ENCODE measurements around the gene PLEKHG7. TPM values are rescaled to one million over a fixed set of nuclear protein-coding genes. Genes with fewer than 3 reads are reported as not detected.

Gene PLEKHG7
- total RNA-seq, 1 donor from 2014 or later, result not detected

DNA sequence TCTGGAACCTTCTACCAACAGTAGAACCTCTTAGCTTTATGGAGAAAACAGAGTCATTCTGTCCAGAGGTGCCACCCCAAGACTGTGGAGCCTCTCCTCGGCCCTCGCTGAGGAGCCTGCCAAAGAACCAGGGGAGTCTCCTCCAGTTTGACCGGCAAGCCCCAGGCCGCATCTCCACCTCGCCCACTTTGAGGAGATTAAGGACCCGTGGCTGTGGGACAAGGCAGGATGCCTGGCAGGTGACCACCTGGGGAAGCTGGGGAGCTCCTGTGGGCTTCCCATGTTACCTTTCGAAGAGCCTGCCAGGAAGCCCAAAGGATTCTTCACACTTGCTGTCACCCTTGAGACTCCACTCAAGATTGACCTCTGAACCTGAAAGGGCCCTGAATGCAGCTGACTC is 3.8 kb downstream of the PLEKHG7 start:
- ATAC-seq (no peak), DNase-seq (ENCODE audit: low spot score) (no peak)

DNA sequence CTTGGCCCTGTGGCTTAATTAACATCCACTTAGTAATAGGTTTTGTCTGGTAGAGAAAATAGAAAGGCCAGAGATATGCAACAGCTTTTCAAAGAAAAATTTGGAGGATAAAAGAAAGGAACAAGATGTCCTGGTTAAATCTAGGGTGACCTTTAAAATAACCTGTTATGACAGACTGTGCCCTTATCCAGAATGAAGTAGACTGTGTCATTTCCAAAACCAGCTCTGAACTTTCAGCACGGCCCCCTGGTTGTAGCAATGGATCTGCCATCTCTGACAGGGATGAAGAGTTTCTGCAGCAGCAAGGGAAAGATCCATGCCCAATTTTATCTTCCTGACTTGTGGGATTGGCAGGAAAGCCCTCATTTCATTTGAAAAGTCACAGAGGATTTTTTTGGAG is 5.1 kb downstream of the PLEKHG7 start:
- ATAC-seq, result no peak
- no peak for DNase-seq (ENCODE audit: low spot score)

DNA sequence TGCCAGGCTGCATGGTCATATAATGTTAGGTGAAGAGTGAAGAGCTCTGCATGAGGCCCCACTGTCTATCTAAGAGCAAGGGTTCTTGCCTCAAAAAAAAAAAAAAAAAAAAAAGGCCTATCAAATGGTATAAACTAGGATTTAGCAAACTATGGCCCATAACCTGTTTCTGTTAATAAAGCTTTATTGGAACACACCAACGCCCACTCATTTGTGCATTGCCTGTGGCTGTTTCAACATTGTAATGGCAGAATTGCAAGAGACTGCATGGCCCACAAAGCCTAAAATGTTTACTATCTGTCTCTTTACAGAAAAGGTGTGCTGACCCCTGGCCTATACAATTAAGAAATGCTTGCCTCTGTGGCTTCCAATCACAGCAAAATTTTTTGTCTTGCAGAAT is 12.8 kb downstream of the PLEKHG7 start:
- DNase-seq (ENCODE audit: low spot score) (no peak), ATAC-seq (no peak)

DNA sequence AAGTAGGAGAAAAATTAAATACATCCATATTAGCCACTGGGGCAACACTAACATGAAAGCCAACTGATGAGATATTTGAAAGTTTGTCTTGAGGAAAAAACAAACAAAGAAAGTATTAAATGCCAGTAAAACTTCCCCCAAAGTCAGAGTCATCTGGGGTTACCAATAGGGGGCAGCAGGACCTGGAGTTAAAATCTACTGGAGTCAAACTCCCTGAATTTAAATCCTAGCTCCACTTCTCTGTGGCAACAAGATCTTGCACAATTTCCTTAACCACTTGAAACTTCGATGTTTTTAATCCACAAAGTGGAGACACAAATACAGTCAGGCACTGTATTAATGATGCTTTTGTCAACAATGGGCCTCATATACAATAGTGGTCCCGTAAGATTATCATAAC is 14.4 kb downstream of the PLEKHG7 start:
- no peak for ATAC-seq
- no peak for DNase-seq (ENCODE audit: low spot score)

DNA sequence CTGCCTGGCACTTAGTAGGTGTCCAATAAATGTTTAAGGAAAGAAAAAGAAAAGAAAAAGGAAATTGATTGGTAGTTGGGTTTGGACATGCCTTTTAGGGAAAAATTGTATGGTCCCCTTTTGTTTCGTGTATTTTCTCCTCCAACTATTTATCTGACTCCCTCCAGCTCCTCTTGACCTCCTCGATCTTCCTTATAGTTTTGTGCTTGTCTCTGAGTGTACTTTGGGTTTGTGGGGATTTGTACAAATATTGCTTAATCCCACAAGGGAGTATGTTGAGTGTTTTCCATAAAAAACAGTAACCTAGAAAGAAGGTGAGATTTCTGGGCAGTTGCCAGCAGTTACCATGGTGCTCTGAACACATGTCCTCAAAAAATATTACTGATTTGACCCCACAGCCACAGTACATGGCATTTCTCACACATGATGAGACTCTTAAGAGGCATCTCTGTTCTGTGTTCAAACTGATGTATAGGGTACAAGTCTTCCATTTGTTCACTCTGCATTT is 15.7 kb downstream of the PLEKHG7 start:
- no peak for ATAC-seq
- DNase-seq (ENCODE audit: low spot score), result no peak

DNA sequence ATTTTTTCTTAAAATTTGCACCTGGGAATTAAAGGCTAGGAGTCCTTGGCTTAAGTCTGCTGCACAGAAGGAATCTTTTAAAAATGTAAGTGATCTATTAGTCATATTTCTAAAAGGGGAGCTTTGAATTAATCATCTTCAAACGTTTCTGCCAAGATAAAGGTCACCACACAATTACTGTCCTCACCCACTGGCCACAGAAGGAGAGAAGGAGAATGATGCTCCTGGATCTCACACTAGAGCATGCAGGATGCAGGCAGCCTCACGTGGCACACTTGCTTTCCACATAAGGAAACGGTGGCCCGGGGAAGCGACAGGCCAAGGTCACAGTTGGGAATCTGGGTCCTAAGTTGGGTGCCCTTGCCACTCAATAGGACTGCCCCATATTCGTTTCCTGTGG is 16.9 kb downstream of the PLEKHG7 start:
- DNase-seq (ENCODE audit: low spot score) (no peak), ATAC-seq (no peak)

DNA sequence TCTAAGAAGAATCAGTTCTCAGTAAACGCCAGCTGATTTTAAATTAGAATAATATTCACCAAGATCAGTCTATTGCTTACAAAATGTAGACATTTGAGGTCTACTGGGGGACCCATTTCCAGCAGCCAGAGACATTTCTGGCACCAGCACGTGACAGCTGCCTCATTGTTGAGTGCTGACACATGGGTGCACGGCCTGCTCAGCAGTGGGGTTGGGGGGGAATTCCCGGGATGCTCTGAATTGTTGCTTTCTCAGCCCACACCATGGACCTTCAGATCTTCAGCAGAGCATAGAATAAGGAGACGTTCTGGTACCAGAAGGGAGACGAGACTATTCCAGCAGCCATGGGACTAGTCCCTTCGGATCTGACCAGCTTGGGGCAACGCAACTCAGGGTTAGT is 18.3 kb downstream of the PLEKHG7 start:
- no peak for DNase-seq (ENCODE audit: low spot score)
- ATAC-seq, result no peak

DNA sequence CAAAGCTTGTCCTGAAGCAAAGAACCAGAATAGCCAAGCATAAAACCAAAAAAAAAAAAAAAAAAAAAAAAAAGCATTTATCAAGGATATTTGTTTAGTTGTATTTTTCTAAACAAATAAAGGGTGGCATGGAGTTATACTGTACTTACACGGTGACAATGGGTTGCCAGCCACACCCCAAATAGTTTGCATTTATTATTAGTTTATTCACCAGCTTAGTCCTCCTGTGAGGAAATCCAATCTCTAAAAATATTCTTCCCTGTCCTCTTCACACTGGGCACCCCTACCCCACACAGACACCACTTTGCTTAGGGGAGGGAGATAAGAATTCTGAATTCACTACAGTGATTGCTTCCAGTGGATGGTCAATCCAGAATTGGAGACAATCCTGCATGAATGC is 18.9 kb downstream of the PLEKHG7 start:
- ATAC-seq (no peak), DNase-seq (ENCODE audit: low spot score) (no peak)

DNA sequence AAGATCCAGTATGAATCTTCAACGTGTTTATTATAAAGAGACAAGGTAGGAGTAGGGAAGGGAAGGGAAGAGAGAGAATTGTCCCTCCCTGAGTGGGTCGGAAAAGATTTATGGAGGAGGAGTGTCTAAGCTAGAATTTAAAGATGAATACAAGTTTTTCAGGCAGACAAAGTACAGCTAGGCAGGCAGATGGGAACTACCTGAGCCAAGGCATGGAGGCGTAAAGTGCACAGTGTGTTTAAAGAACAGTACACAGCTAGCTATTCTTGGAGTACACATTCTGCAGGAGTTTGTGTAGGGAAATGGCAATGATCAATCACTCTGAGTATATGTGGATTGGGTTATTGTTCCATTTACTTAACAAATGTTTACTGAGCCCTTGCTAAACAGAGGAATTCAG is 20.1 kb downstream of the PLEKHG7 start:
- DNase-seq (ENCODE audit: low spot score) (no peak), ATAC-seq (no peak)

DNA sequence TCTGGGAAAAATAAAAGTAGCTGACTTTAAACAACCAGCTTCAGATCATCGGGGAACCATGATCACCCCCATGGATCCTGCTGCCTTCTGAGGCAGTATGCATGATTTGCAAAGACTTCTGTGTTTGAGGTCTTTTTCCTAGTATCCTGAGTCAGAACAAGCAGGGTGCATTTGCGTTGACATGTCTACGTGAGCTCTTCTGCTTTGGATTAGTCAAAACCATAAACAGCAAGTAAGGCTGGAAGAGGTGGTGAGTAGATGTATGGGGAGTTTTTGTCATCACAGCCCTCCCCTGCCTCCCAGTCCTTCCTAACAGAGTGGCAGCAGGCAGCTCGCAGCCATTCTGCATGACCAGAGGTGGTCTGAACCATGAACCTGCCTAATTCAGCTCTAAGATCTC is 24.1 kb downstream of the PLEKHG7 start:
- ATAC-seq (no peak), DNase-seq (ENCODE audit: low spot score) (no peak)

DNA sequence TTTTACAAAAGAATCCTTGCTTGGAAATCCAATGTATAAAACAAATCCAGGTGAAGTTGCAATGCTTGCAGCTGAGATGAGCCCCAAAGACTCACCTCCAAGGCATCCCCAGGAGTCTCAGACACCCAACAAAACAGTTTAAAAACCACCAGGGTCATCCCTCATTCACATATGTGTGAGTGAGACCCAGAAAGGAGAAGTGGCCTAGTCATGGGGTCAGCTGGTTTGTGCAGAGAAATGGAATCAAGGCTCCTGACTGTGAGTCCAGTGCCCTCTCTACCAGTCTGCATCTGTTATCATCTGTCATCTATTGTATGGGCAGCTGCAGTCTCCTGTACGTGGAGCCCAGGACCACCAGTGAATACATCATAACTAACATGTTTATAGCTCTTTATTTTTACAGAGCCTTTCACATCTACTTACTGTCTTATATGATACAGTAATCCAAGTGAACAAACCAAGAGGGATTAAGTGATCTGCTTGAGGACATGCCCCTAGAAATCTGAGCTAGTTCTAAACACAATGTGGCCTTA is 27.1 kb downstream of the PLEKHG7 start:
- no peak for DNase-seq (ENCODE audit: low spot score)
- no peak for ATAC-seq

DNA sequence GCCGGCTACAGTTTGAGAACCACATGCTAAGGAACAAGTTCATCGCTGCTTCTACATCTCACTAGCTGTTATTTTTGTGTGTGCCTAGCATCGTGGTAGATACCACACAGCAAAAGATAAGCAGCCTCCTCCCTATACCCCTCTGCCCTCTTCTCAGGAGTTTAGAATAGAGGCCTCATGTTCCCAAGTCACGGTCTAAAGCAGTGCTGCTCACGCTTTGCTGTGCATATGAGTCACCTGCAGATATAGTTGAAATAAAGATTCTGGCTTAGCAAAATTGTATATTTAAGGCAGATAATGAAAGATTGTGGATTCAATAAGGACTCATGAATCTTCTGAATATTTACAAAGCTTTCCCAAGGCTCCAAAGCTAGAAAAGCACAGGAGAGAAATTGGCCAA is 28.0 kb downstream of the PLEKHG7 start:
- no peak for ATAC-seq
- no peak for DNase-seq (ENCODE audit: low spot score)

DNA sequence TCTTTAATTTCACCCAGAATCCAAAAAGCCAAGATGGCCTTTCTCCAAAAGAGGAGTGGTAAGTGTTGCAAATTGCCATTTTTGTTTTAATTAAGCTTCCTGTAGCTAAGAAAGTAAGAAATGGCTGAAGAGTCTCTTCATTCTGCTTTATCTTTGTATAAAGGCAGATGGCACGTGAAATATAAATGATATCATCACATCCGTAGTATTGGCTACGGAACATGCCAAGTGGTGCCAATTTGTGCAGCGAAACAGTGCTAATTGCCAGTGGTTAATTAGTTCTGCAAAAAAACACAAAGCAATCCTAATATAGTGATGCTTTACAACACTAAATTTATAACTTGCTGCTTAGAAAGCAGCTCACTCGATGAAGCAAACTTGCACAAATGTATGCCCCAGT is 29.4 kb downstream of the PLEKHG7 start:
- DNase-seq (ENCODE audit: low spot score), result no peak
- no peak for ATAC-seq

DNA sequence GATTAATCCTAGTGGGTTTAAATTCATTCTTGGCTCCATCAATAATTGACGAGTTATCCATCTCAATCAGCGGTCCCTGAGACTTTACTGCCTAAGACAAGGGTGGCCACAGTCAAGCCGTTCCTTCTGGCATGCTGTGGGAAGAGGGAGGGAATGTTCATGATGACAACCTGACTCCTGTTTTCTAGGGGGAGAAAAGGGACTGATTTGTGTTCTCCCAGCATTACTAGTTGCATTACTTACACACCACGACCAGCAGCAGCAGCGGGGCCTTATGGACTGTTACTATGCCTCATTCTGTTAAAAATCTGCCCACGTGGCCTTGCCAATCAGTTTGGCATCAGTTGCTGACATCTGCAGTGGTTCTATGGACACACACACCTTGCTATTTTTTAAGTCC is 29.9 kb downstream of the PLEKHG7 start:
- DNase-seq (ENCODE audit: low spot score), result no peak
- no peak for ATAC-seq

DNA sequence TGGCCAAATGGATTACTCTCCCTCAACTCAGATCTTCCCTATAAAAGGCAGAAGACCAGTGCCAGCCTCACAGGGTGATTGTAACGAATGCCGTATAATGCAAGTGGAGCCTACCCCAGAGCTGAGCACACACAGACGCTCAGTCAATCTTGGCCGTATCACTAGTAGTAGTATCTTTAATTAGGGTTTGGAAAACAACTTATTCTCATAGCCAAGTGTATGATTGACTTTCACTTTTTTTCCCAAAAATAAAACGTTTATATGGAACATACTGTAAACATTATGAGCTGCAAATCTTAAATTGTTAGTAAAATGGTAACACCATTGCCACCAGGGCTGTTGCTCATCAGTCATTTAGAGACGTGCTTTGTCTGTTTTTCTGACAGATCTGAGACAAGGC is 30.4 kb downstream of the PLEKHG7 start:
- DNase-seq (ENCODE audit: low spot score), result no peak
- no peak for ATAC-seq

DNA sequence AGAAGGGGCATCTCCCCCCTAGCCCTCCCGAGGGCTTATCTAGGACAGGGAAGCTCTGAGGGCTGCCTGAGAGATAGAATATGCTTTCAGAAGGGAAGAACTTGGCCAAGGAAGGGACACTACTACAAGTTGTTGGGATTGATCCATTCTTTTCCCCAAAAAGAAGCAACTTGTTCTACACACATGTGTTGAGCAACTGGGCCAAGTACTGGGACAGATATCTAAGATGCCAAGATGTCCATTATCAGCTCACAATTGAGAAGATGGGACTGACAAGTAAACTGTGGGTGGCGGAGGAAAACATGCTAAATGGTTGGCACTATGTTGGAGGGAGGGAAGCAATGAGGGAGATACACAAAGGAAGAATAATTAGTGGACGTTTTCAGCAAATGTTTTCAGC is 30.9 kb downstream of the PLEKHG7 start:
- no peak for DNase-seq (ENCODE audit: low spot score)
- no peak for ATAC-seq

DNA sequence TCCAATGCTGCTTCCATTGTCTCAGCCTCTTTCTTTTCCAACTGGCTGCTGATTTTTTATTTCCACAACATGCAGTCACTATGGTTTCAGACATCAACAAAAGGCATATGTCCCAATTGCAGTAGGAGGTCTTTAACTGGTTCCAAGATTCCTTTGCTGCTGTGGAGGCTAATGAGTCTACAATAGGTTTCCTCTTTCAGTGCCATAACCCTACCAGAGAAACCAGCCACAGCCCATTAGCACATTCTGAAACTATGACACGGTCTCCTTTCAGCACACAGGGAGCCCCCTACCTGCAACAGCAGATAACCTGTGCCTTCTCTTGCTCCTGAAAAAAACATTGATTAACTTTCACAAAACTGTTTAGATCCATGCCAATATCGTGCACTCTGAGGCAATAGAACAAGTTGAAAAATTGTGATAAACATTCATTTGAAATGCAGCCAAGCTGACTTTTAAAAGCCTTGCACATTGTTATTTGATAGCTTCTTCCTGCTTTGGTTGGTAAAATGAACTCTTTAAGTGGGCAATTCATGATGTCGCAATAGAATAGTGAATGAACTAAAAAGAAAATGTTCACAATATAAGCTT is 32.4 kb downstream of the PLEKHG7 start:
- peak; percentile 45 for ATAC-seq
- no peak for DNase-seq (ENCODE audit: low spot score)

DNA sequence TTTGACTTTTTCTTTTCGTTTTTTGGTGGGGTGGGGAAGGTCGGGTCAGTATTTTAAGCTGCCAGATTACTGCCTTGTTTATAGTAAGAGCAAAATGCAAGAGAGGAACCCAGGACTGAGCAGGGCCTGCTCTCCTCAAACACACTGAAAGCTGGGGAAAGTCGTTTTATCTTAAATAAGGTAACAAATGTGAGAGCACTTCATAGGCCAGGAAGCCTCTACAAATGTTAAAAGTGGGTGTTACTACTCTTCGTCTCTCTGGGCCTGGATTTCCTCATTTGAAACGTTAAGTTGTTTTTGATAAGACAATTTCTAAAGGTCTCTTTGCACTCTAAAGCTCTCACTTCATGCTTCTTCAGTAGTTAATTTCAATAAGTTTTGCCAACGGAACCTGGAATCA is 33.8 kb downstream of the PLEKHG7 start:
- no peak for ATAC-seq
- DNase-seq (ENCODE audit: low spot score), result no peak

DNA sequence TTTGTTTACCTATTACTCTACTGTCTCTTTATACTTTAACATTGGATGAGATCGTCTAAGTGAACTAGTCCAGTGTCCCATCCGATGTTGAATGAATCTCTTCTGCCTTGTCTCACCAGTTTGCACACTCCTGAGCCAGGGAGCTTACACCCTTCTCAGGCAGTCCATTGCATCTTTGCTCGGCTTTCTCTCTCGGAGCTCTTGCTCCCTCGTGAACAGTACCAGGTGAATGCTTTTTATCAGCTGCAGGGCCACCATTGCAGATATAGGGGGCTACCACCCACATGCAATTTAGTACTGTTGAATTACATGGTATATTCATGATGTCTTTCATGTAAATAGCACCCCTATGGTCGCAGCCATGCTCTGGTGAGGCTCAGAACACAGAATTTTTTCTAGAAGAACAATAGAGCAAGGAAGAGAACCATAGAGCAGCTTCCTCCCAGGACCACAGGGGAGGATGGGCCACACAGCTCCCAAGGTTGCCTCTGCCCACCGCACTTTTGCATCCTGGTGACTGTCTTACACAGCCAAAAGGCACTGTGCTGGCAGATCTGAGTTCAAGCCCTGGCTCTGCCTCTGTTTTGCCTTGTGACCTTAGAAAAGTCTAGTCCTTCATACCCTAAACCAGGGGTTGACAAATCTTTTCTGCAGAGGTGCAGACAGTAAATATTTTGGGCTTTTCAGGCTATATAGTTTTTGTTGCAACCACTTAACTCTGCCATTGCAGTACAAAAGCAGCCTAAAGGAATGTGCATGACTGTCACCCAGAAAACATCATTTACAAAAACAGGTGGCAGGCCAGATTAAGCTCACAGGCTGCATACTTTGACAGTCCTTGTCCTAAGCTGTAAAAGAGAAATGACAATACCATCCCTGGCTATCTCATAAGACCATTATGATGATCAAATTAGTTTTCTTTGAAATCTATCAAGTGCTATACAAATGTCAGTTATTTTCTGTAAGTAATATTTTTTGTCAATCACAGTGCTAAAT is 35.4 kb downstream of the PLEKHG7 start:
- ATAC-seq (no peak), DNase-seq (ENCODE audit: low spot score) (no peak)

DNA sequence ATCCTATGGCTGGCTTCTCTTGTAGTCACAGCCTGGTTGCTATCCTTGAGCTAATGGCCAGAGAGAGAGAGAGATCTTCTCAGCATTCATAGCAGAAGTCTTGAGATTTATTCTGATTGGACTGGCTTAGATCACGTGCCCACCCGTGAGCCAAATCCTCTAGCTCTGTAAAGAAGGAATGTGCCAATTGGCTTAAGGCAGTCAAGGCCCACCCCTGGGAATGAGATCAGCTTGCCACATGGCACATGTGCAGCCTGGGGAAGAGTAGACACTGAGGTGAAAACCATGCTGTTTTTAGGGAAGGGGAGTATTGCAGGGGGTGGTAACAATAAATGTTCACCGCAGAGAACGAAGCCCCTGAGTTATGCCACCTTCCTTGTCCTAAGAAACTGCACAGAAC is 36.3 kb downstream of the PLEKHG7 start:
- ATAC-seq (no peak), DNase-seq (ENCODE audit: low spot score) (no peak)

DNA sequence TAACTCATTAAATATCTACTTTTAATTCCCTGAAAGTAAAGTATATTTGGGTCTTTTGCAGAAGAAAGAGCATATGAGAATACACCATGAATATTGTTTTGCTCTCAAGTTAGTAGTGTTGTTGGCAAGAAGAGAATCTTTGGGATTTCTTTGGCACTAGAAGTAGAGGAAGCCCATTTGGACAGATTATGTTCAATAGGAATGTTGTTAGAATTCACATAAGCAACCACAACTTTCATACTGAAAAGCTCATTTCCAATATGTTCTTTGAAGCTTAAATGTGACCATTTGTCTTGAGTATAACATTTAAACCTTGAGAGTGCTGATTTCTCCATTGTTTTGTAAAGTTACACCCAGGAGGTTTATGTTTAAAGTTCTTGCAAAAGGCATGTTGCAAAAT is 37.6 kb downstream of the PLEKHG7 start:
- DNase-seq (ENCODE audit: low spot score), result no peak
- ATAC-seq, result no peak

DNA sequence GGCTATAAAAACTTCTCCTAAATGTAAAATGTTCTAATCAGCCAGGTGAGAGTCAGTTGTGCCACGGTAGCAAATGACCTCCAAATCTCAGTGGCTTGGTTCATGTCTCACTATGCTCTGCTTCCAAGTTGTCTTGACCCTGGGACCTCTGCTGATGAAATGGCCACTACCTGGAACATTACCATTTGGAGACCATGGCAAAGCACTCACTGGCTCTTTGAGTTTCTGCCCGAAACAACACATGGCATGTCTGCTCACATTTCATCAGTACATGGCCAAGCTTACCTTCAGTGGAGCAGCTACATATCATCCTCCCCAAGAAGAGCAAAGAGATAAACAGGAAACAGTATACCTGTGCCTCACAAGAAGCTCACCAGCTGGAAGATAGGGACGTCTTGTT is 40.2 kb downstream of the PLEKHG7 start:
- no peak for ATAC-seq
- no peak for DNase-seq (ENCODE audit: low spot score)
